ENCODE results near the gene DEPDC4. TPM values are rescaled to one million over a fixed set of nuclear protein-coding genes. Genes with fewer than 3 reads are reported as not detected.

Gene DEPDC4
- total and polyA plus RNA-seq, 2 of the 4 experiments (the other 2 are of a cell fraction) = 0.72 to 0.79 TPM

- dilution Hi-C loops (cut with HindIII; ENCODE audit: low sequenced_read_pairs, unreplicated experiment) = no loop called here
- Histone ChIP-seq H2AK9ac (replicated peaks; ENCODE audit: low read depth, low read length, poor library complexity) (no peak overlapping the region), H3K27me3 (ENCODE audit: control insufficient read depth, insufficient read depth, low read length) (no peaks in the 10 kb centered on the region), H2AFZ (replicated peaks; ENCODE audit: low read length, poor library complexity) (no peak overlapping the region), H3K14ac (replicated peaks; ENCODE audit: low read depth, low read length) (no peak overlapping the region), H3K4me3 (ENCODE audit: insufficient read depth, low read depth, low read length) (no peak overlapping the region), H2BK5ac (ENCODE audit: low read depth, low read length, poor library complexity, severe bottlenecking) (no peak overlapping the region), H3K23ac (ENCODE audit: low read depth, low read length) (no peak overlapping the region), H3K9me1 (ENCODE audit: insufficient read depth, low read length) (no peaks in the 10 kb centered on the region), H4K20me1 (ENCODE audit: insufficient read depth, low read length) (no peaks in the 10 kb centered on the region), H4K5ac (ENCODE audit: low read depth, low read length) (no peak overlapping the region), H3K4ac (ENCODE audit: low read depth, low read length) (no peak overlapping the region), H3K4me1 (ENCODE audit: control insufficient read depth, insufficient read depth, low read length) (no peaks in the 10 kb centered on the region), H4K8ac (ENCODE audit: low read depth in 2 of 2, low read length in 2 of 2) (no peak overlapping the region), H4K91ac (ENCODE audit: insufficient read depth, low read depth, low read length) (no peak overlapping the region), H2BK15ac (ENCODE audit: low read depth, low read length) (no peak overlapping the region), H3K36me3 (ENCODE audit: control insufficient read depth, insufficient read depth, low read length) (no peaks in the 10 kb centered on the region), H3K56ac (ENCODE audit: extremely low read depth, insufficient read depth, low read length) (no peak overlapping the region), H3K79me1 (ENCODE audit: low read depth in 1 of 2, low read length in 2 of 2) (no peaks in the 10 kb centered on the region), H2AK5ac (ENCODE audit: low read depth, low read length) (no peak overlapping the region), H3K27ac (ENCODE audit: insufficient read depth, low read length) (no peak overlapping the region), H2BK20ac (ENCODE audit: low read depth, low read length) (no peak overlapping the region), H2BK120ac (ENCODE audit: low read depth, low read length) (no peak overlapping the region), H3K9me3 (ENCODE audit: control insufficient read depth, insufficient read depth, low read length) (no peaks in the 10 kb centered on the region), H3K18ac (ENCODE audit: low read depth, low read length) (no peak overlapping the region), H3K4me2 (ENCODE audit: low read depth, low read length) (no peak overlapping the region), H3K9ac (ENCODE audit: low read depth, low read length) (no peak overlapping the region)
- intact Hi-C loops (cut with micrococcal nuclease) = no loop called here
- in situ Hi-C loops (cut with MboI; ENCODE audit: low sequenced_read_pairs) = no loop called here
- no peak for ATAC-seq (ENCODE audit: low read depth)
- TF ChIP-seq USF2 (IDR thresholded peaks at IDR 0.05; ENCODE audit: low read depth, low read length) = no peak
- no peak for TF ChIP-seq CTCF (conservative IDR thresholded peaks at IDR 0.05; ENCODE audit: low read depth, low read length)
- no peak for TF ChIP-seq RAD21 (IDR thresholded peaks at IDR 0.05; ENCODE audit: low read length)
- no peak for TF ChIP-seq RCOR1 (IDR thresholded peaks at IDR 0.05; ENCODE audit: insufficient replicate concordance, low read length)
- TF ChIP-seq FOS (IDR thresholded peaks at IDR 0.05; ENCODE audit: low read depth, low read length) = no peak
- ChIA-PET POLR2A (ENCODE audit: unreplicated experiment) (no interaction called here), CTCF (no interaction called here)
- BruUV-seq (replicated peaks) = no TSS peak
- DNase-seq = no peak
- no CpG with 5 or more reads among the region's 1 CpG for WGBS, 2 experiments (ENCODE audit: extremely low coverage in 2 of 2, insufficient read length in 1 of 2)
Measured at GRCh38 chr12:100239589-100239988, 27.3 kb downstream of the DEPDC4 start.

All from IMR-90 (cell line).